Measurements from ENCODE around the gene AKAP12.

DNA sequence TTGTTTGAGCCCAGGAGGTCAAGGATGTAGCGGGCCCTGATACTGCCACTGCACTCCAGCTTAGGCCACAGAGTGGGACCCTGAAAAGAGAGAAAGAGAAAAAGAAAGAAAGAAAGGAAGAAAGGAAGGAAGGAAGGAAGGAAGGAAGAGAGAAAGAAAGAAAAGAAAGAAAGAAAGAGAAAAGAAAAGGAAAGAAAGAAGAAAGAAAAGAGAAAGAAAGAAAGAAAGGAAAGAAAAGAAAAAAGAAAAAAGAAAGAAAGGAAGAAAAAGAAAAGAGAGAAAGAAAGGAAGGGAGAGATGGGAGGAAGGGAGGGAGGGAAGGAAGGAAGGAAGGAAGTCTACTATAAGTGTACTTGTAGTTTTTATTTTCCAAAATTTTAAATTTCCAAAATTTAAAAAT lies 42.2 kb upstream of the AKAP12 start:
- TF ChIP-seq, protein P1, sequence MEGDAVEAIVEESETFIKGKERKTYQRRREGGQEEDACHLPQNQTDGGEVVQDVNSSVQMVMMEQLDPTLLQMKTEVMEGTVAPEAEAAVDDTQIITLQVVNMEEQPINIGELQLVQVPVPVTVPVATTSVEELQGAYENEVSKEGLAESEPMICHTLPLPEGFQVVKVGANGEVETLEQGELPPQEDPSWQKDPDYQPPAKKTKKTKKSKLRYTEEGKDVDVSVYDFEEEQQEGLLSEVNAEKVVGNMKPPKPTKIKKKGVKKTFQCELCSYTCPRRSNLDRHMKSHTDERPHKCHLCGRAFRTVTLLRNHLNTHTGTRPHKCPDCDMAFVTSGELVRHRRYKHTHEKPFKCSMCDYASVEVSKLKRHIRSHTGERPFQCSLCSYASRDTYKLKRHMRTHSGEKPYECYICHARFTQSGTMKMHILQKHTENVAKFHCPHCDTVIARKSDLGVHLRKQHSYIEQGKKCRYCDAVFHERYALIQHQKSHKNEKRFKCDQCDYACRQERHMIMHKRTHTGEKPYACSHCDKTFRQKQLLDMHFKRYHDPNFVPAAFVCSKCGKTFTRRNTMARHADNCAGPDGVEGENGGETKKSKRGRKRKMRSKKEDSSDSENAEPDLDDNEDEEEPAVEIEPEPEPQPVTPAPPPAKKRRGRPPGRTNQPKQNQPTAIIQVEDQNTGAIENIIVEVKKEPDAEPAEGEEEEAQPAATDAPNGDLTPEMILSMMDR (IDR thresholded peaks at IDR 0.05; ENCODE audit: borderline replicate concordance, extremely low read depth, low read length, poor library complexity, severe bottlenecking): no peak
- no peak for TF ChIP-seq EZH2 (IDR thresholded peaks at IDR 0.05; ENCODE audit: borderline replicate concordance, low read depth, low read length, severe bottlenecking)
